B cell (primary cell): Measurements from ENCODE around the gene TM7SF3. TPM values are rescaled to one million over a fixed set of nuclear protein-coding genes. Genes with fewer than 3 reads are reported as not detected.
A peak's percentile ranks its signal among the peaks of the same experiment; 100 is the strongest.

Experiments used
- ATAC-seq: fragments of 200-7000 bp; cut with Tn5 transposase; one replicate; pipeline ENCODE4 v1.10.0; 2021; ENCODE audit warnings: low read depth, mild to moderate bottlenecking, moderate number of reproducible peaks, moderate library complexity
- CTCF ChIA-PET: fragments of 350-600 bp; sonication (Branson Sonifier 250); formaldehyde crosslinking; loops from one replicate; lab custom pipeline; 2021; ENCODE audit warnings: antibody characterized with exemption, inconsistent platforms; lab: Charles Lee
- POLR2A ChIA-PET: fragments of 350-600 bp; sonication (Branson Sonifier 250); formaldehyde crosslinking; loops from one replicate; lab custom pipeline; 2021; ENCODE audit warnings: antibody characterized with exemption; lab: Charles Lee
- DNase-seq: peaks from one replicate; pipeline ENCODE4 v3.0.0; 2013
- H2AFZ ChIP-seq: 2 replicates; pipeline ENCODE4 v1.6.1; 2012; ENCODE audit warnings: mild to moderate bottlenecking, low read depth, low read length; ENCODE audit not compliant: insufficient read depth, poor library complexity, severe bottlenecking
- H3K27ac ChIP-seq, 2 donors: 1 replicate in 1 of 2; 2 replicates in 1 of 2; pipeline ENCODE4 v1.5.1; 2012 to 2013; ENCODE audit warnings: low read length in 2 of 2, mild to moderate bottlenecking in 2 of 2, moderate library complexity in 1 of 2
- H3K27me3 ChIP-seq, 4 experiments: fragments of 200-600 bp in 1 of 4; sonication (generic) in 1 of 4; replicated peaks in 1 of 4; 1 replicate in 2 of 4; 2 replicates in 2 of 4; pipeline versions ENCODE4 v1.6.1 to v1.7.0; 2013 to 2016; ENCODE audit warnings: low read length in 3 of 4, mild to moderate bottlenecking in 2 of 4, mixed read lengths in 1 of 4, moderate library complexity in 1 of 4; ENCODE audit not compliant: insufficient read depth in 4 of 4, control insufficient read depth in 3 of 4; ENCODE audit errors: control extremely low read depth in 1 of 4
- H3K36me3 ChIP-seq, 2 experiments: replicated peaks in 1 of 2; 1 replicate in 1 of 2; 2 replicates in 1 of 2; pipeline versions ENCODE4 v1.6.1 to v1.7.1; 2013; ENCODE audit warnings: low read length in 1 of 2; ENCODE audit not compliant: insufficient read depth in 2 of 2, control insufficient read depth in 1 of 2; ENCODE audit errors: control extremely low read depth in 1 of 2, extremely low read depth in 1 of 2
- H3K4me1 ChIP-seq, 2 donors: fragments of 200-600 bp in 1 of 2; sonication (generic) in 1 of 2; 1 replicate in 1 of 2; 2 replicates in 1 of 2; pipeline versions ENCODE4 v1.5.1 to v1.6.1; 2013 to 2017; ENCODE audit warnings: low read length in 2 of 2; ENCODE audit not compliant: control insufficient read depth in 2 of 2, insufficient read depth in 2 of 2
- H3K4me2 ChIP-seq: replicated peaks from 2 replicates; pipeline ENCODE3; 2012; ENCODE audit warnings: mild to moderate bottlenecking, low read depth, low read length; ENCODE audit not compliant: poor library complexity, severe bottlenecking
- H3K4me3 ChIP-seq, 5 experiments: fragments of 200-600 bp in 1 of 5; sonication (generic) in 1 of 5; 1 replicate in 3 of 5; 2 replicates in 2 of 5; pipeline versions ENCODE4 v1.5.1 to v1.7.0; 2011 to 2016; ENCODE audit warnings: low read length in 4 of 5, mild to moderate bottlenecking in 4 of 5, low read depth in 2 of 5, control low read depth in 1 of 5, moderate library complexity in 1 of 5; ENCODE audit not compliant: insufficient read depth in 1 of 5; ENCODE audit errors: control extremely low read depth in 1 of 5, extremely low read depth in 1 of 5
- H3K79me2 ChIP-seq: fragments of 200-600 bp; sonication (generic); one replicate; pipeline ENCODE4 v1.6.0; 2016; ENCODE audit warnings: low read length; ENCODE audit not compliant: control insufficient read depth, insufficient read depth
- H3K9ac ChIP-seq: fragments of 200-600 bp; sonication (generic); 2 replicates; pipeline ENCODE4 v1.6.1; 2017; ENCODE audit warnings: mild to moderate bottlenecking, low read length, moderate library complexity
- H3K9me3 ChIP-seq, 3 donors: one replicate each; pipeline versions ENCODE4 v1.6.1 to v1.7.1; 2013; ENCODE audit warnings: low read length in 2 of 3; ENCODE audit not compliant: control insufficient read depth in 2 of 3, insufficient read depth in 1 of 3; ENCODE audit errors: control extremely low read depth in 1 of 3
- H4K20me1 ChIP-seq: 2 replicates; pipeline ENCODE4 v1.6.0; 2012; ENCODE audit warnings: mild to moderate bottlenecking, low read length; ENCODE audit not compliant: insufficient read depth, control insufficient read depth, poor library complexity, severe bottlenecking
- H3K27ac Mint-ChIP-seq: one replicate; pipeline ENCODE4 v1.8.0; 2021; ENCODE audit warnings: mixed read lengths
- H3K27me3 Mint-ChIP-seq: one replicate; pipeline ENCODE4 v1.8.0; 2021; ENCODE audit warnings: mixed read lengths
- H3K4me1 Mint-ChIP-seq: one replicate; pipeline ENCODE4 v1.8.0; 2021; ENCODE audit warnings: mixed read lengths
- H3K4me3 Mint-ChIP-seq: one replicate; pipeline ENCODE4 v1.8.0; 2021; ENCODE audit warnings: mixed read lengths
- H3K9me3 Mint-ChIP-seq: one replicate; pipeline ENCODE4 v1.8.0; 2022; ENCODE audit warnings: mixed read lengths; ENCODE audit not compliant: insufficient read depth
- CTCF ChIP-seq: fragments of 200-600 bp; IDR thresholded peaks from one replicate; pipeline ENCODE4 v1.8.0; 2022; ENCODE audit warnings: antibody characterized with exemption, mild to moderate bottlenecking
- EZH2 ChIP-seq: IDR thresholded peaks from 2 replicates; pipeline ENCODE4 v1.6.1; 2012; ENCODE audit warnings: borderline replicate concordance, low read depth, mild to moderate bottlenecking, moderate library complexity, low read length; ENCODE audit not compliant: insufficient read depth, poor library complexity, severe bottlenecking
- WGBS: methylation state at CpG from one replicate; pipeline ENCODE4 v1.1.5; 2013; ENCODE audit warnings: missing lambda C conversion rate; ENCODE audit not compliant: insufficient coverage; 5-methylcytosine and 5-hydroxymethylcytosine counted together
- intact Hi-C: fragments of 100-400 bp; cut with micrococcal nuclease; formaldehyde crosslinking; loops from one replicate; pipeline ENCODE4 v1.10.0; 2022
- polyA plus RNA-seq: library from polyadenylated mRNA; depleted of rRNA; stranded (reverse); fragments of >200 nt; gene quantifications from 2 replicates; pipeline ENCODE4 v1.2.3, GENCODE V29; 2012
- total RNA-seq, 2 donors: library from RNA; stranded (reverse); fragments of 120-200 nt in 1 of 2; gene quantifications; 1 replicate in 1 of 2; 2 replicates in 1 of 2; pipeline versions ENCODE4 v1.2.3 to v1.2.4, GENCODE V29; 2013 to 2022

The TM7SF3 gene
- total and polyA plus RNA-seq, 2 donors (not counting 1 experiment from before 2014, with no cell fraction given), result 24.5 to 33.5 TPM

- no CpG with 5 or more reads among the region's 2 CpGs for WGBS
- no peak overlapping the region for H3K4me2 ChIP-seq
- ChIA-PET POLR2A (no interaction called here), CTCF (interaction anchor here (0.7 kb wide), 2 partner anchors 42 to 1349 kb away, joined by 3 read pairs; partner anchors contain the start of gene TM7SF3)
- Mint-ChIP-seq H3K4me3 (no peak overlapping the region), H3K9me3 (no peaks in the 10 kb centered on the region), H3K27me3 (no peaks in the 10 kb centered on the region), H3K4me1 (peaks cover 20% of the 10 kb centered on the region), H3K27ac (no peak overlapping the region)
- H3K9me3 ChIP-seq, result no peaks in the 10 kb centered on the region
- peaks cover 14 to 18% of the 10 kb centered on the region in 2 experiments for H3K36me3 ChIP-seq
- ATAC-seq (peak; percentile 80), DNase-seq (peak; percentile 47)
- H3K27me3 ChIP-seq, result no peaks in the 10 kb centered on the region
- H3K27ac ChIP-seq, result no peak overlapping the region
- TF ChIP-seq EZH2, result no peak
- no peak for TF ChIP-seq CTCF
- H3K79me2 ChIP-seq, result no peaks in the 10 kb centered on the region
- no peak overlapping the region for H3K9ac ChIP-seq
- no peaks in the 10 kb centered on the region for H4K20me1 ChIP-seq
- intact Hi-C loops, result loop anchor here (5.0 kb wide), 1 partner anchor 40 kb away; the partner anchor contains the start of gene TM7SF3
- no peak overlapping the region for H2AFZ ChIP-seq
- H3K4me3 ChIP-seq, result no peak overlapping the region
- H3K4me1 ChIP-seq, result peaks cover 9 to 17% of the 10 kb centered on the region in 2 donors
These were observed 42.2 kb downstream of the TM7SF3 start for GRCh38 chr12:26971963-26972362.

DNA sequence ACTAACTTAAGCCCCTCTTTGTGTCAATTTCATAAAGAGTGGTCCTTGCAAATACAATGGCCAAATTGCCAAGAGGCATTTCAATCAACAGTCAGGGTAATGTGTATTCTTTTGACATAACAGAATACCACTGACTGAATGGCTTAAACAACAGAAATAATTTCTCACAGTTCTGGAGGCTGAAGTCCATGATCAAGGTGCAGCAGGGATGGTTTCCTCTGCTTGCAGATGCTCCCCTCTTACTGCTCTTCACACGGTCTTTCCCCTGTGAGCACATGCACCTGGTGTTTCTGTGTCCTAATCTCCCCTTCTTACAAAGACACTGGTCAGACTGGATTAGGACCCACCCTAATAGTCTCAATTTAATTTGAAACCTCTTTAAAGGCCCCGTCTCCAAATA is 44.0 kb downstream of the TM7SF3 start:
- TF ChIP-seq EZH2 (no peak), CTCF (no peak)
- POLR2A ChIA-PET, result no interaction called here

More for the DNA sequence above, 44.0 kb downstream of the TM7SF3 start:
- Histone ChIP-seq H3K27ac (no peak overlapping the region), H3K4me2 (no peak overlapping the region), H3K4me1 (peaks cover 3 to 13% of the 10 kb centered on the region in 2 donors), H3K79me2 (no peaks in the 10 kb centered on the region), H3K27me3 (no peaks in the 10 kb centered on the region), H3K9ac (no peak overlapping the region), H3K36me3 (peaks cover 9 to 13% of the 10 kb centered on the region in 2 experiments), H4K20me1 (no peaks in the 10 kb centered on the region), H3K4me3 (no peak overlapping the region), H2AFZ (no peak overlapping the region), H3K9me3 (no peaks in the 10 kb centered on the region)
- Mint-ChIP-seq H3K4me1 (peaks cover 10% of the 10 kb centered on the region), H3K4me3 (no peak overlapping the region), H3K27ac (no peak overlapping the region), H3K27me3 (no peaks in the 10 kb centered on the region), H3K9me3 (no peaks in the 10 kb centered on the region)
- DNase-seq, result no peak
- intact Hi-C loops, result loop anchor here (5.0 kb wide), 1 partner anchor 42 kb away; the partner anchor contains the start of gene TM7SF3
- no peak for ATAC-seq
- CTCF ChIA-PET, result no interaction called here
- WGBS, result 100% methylated on average over 1 of the region's 2 CpGs
